GM11168 (cell line): ENCODE measurements around the gene NABP2.

Experiments used
- in situ Hi-C: fragments of 300-500 bp; cut with MboI; formaldehyde crosslinking; loops from one replicate; pipeline ENCODE4 v1.12.0; 2022; ENCODE audit warnings: low sequenced_read_pairs; ENCODE audit not compliant: unreplicated experiment

The NABP2 gene

GRCh38 chr12:56208006-56208405 lies 16.1 kb upstream of the NABP2 start:
- in situ Hi-C loops = no loop called here

GRCh38 chr12:56212361-56212760 lies 11.8 kb upstream of the NABP2 start:
- in situ Hi-C loops = no loop called here

- in situ Hi-C loops = no loop called here
Observed at GRCh38 chr12:56213878-56214277, 10.3 kb upstream of the NABP2 start.

GRCh38 chr12:56216461-56216860 lies 7.7 kb upstream of the NABP2 start:
- in situ Hi-C loops = no loop called here

GRCh38 chr12:56219840-56220239 lies 4.3 kb upstream of the NABP2 start:
- in situ Hi-C loops = no loop called here

GRCh38 chr12:56220611-56221231 lies 3.4 kb upstream of the NABP2 start:
- in situ Hi-C loops = no loop called here

GRCh38 chr12:56221232-56221756 lies 2.8 kb upstream of the NABP2 start:
- in situ Hi-C loops = no loop called here

- in situ Hi-C loops = no loop called here
Observed at GRCh38 chr12:56221757-56222530, 2.2 kb upstream of the NABP2 start, which contains the start of gene RNF41. RNF41 (minus strand) TSS chr12:56221922; CDS start chr12:56214047, 7,875 bp downstream.

- in situ Hi-C loops = no loop called here
Observed at GRCh38 chr12:56222531-56222895, 1.6 kb upstream of the NABP2 start.

- in situ Hi-C loops = no loop called here
Observed at GRCh38 chr12:56223571-56224101, 506 bp upstream of the NABP2 start.

- in situ Hi-C loops = no loop called here
Observed at GRCh38 chr12:56224954-56225353, 812 bp downstream of the NABP2 start.

GRCh38 chr12:56229082-56229481 lies 4.9 kb downstream of the NABP2 start:
- in situ Hi-C loops = no loop called here

- in situ Hi-C loops = no loop called here
Observed at GRCh38 chr12:56229916-56230431, 5.8 kb downstream of the NABP2 start, which contains the start of gene SLC39A5. SLC39A5 (plus strand) TSS chr12:56230051; CDS start chr12:56231275, 1,224 bp downstream.

GRCh38 chr12:56230432-56231183 lies 6.5 kb downstream of the NABP2 start:
- in situ Hi-C loops = no loop called here

GRCh38 chr12:56231184-56231582 lies 7.0 kb downstream of the NABP2 start:
- in situ Hi-C loops = no loop called here

- in situ Hi-C loops = no loop called here
Observed at GRCh38 chr12:56234746-56235436, 10.7 kb downstream of the NABP2 start.

- in situ Hi-C loops = no loop called here
Observed at GRCh38 chr12:56236091-56236490, 11.9 kb downstream of the NABP2 start.

- in situ Hi-C loops = no loop called here
Observed at GRCh38 chr12:56236985-56237384, 12.8 kb downstream of the NABP2 start.

- in situ Hi-C loops = no loop called here
Observed at GRCh38 chr12:56237552-56237951, 13.4 kb downstream of the NABP2 start.
